H9 (cell line): ENCODE results near the gene ANKRA2. TPM values are rescaled to one million over a fixed set of nuclear protein-coding genes. Genes with fewer than 3 reads are reported as not detected.

Experiments
- DNase-seq: peaks from one replicate; pipeline ENCODE4 v3.0.0-alpha.2; 2017
- H2AFZ ChIP-seq: one replicate; pipeline ENCODE4 v1.6.1; 2013; ENCODE audit warnings: mild to moderate bottlenecking, low read length, control low read depth, moderate library complexity
- H2AK5ac ChIP-seq: 2 replicates; pipeline ENCODE4 v1.6.1; 2013; ENCODE audit warnings: low read length, control low read depth, mixed read lengths; ENCODE audit not compliant: insufficient read length
- H2BK120ac ChIP-seq: one replicate; pipeline ENCODE4 v1.6.1; 2013; ENCODE audit warnings: low read depth, mild to moderate bottlenecking, low read length, control low read depth, inconsistent platforms; ENCODE audit not compliant: poor library complexity, severe bottlenecking
- H2BK12ac ChIP-seq: 2 replicates; pipeline ENCODE4 v1.6.1; 2013; ENCODE audit warnings: low read length, control low read depth, mixed read lengths, low read depth; ENCODE audit not compliant: insufficient read length
- H2BK15ac ChIP-seq: 2 replicates; pipeline ENCODE4 v1.6.1; 2013; ENCODE audit warnings: low read depth, low read length, control low read depth
- H2BK20ac ChIP-seq: one replicate; pipeline ENCODE4 v1.6.1; 2013; ENCODE audit warnings: low read depth, mild to moderate bottlenecking, low read length, control low read depth, inconsistent platforms; ENCODE audit not compliant: poor library complexity, severe bottlenecking
- H2BK5ac ChIP-seq: 2 replicates; pipeline ENCODE4 v1.6.1; 2013; ENCODE audit warnings: low read length, control low read depth, mixed read lengths; ENCODE audit not compliant: insufficient read length
- H3K14ac ChIP-seq: 2 replicates; pipeline ENCODE4 v1.6.1; 2013; ENCODE audit warnings: low read length, control low read depth; ENCODE audit not compliant: insufficient read depth
- H3K18ac ChIP-seq: 2 replicates; pipeline ENCODE4 v1.6.1; 2013; ENCODE audit warnings: low read depth, mild to moderate bottlenecking, mixed read lengths, low read length, control low read depth; ENCODE audit not compliant: insufficient read length
- H3K23ac ChIP-seq: 2 replicates; pipeline ENCODE4 v1.6.1; 2013; ENCODE audit warnings: low read length, control low read depth, mixed read lengths, low read depth; ENCODE audit not compliant: insufficient read length
- H3K23me2 ChIP-seq: 2 replicates; pipeline ENCODE4 v1.6.1; 2013; ENCODE audit warnings: low read depth, mild to moderate bottlenecking, mixed read lengths, low read length, control low read depth; ENCODE audit not compliant: insufficient read length, poor library complexity, severe bottlenecking
- H3K27ac ChIP-seq: 2 replicates; pipeline ENCODE4 v1.5.1; 2013; ENCODE audit warnings: low read length, control low read depth, mixed read lengths, low read depth; ENCODE audit not compliant: insufficient read length
- H3K27me3 ChIP-seq: 2 replicates; pipeline ENCODE4 v1.6.1; 2013; ENCODE audit warnings: low read length, control low read depth, inconsistent platforms; ENCODE audit not compliant: insufficient read depth
- H3K4ac ChIP-seq: 2 replicates; pipeline ENCODE4 v1.6.1; 2013; ENCODE audit warnings: low read depth, mild to moderate bottlenecking, control low read depth, inconsistent platforms, low read length, moderate library complexity
- H3K4me1 ChIP-seq: 2 replicates; pipeline ENCODE4 v1.6.1; 2013; ENCODE audit warnings: low read length, control low read depth, inconsistent platforms; ENCODE audit not compliant: insufficient read depth
- H3K4me2 ChIP-seq: 2 replicates; pipeline ENCODE4 v1.6.1; 2013; ENCODE audit warnings: low read length, control low read depth, mixed read lengths; ENCODE audit not compliant: insufficient read length, insufficient read depth
- H3K56ac ChIP-seq: 2 replicates; pipeline ENCODE4 v1.6.1; 2013; ENCODE audit warnings: low read depth, mild to moderate bottlenecking, mixed read lengths, low read length, control low read depth; ENCODE audit not compliant: insufficient read length
- H3K79me1 ChIP-seq: 2 replicates; pipeline ENCODE4 v1.6.1; 2013; ENCODE audit warnings: low read depth, mild to moderate bottlenecking, moderate library complexity, low read length, control low read depth, inconsistent platforms; ENCODE audit not compliant: insufficient read depth, poor library complexity, severe bottlenecking
- H3K79me2 ChIP-seq: 2 replicates; pipeline ENCODE4 v1.6.1; 2013; ENCODE audit warnings: low read length, control low read depth, inconsistent platforms; ENCODE audit not compliant: insufficient read depth
- H3K9ac ChIP-seq: 2 replicates; pipeline ENCODE4 v1.6.1; 2013; ENCODE audit warnings: low read length, control low read depth, mixed read lengths; ENCODE audit not compliant: insufficient read length; ENCODE audit errors: extremely low read depth
- H3K9me3 ChIP-seq: one replicate; pipeline ENCODE4 v1.6.1; 2013; ENCODE audit warnings: low read depth, low read length, inconsistent platforms; ENCODE audit not compliant: control insufficient read depth
- H3T11ph ChIP-seq: one replicate; pipeline ENCODE4 v1.6.1; 2013; ENCODE audit warnings: mild to moderate bottlenecking, low read length, control low read depth, inconsistent platforms
- H4K20me1 ChIP-seq: one replicate; pipeline ENCODE4 v1.6.1; 2013; ENCODE audit not compliant: control insufficient read depth, insufficient read length, insufficient read depth
- H4K5ac ChIP-seq: 2 replicates; pipeline ENCODE4 v1.6.1; 2013; ENCODE audit warnings: low read depth, mild to moderate bottlenecking, mixed read lengths, low read length, control low read depth; ENCODE audit not compliant: insufficient read length
- H4K8ac ChIP-seq: replicated peaks from 2 replicates; pipeline ENCODE4 v1.6.1; 2013; ENCODE audit warnings: low read length, control low read depth, mixed read lengths, low read depth; ENCODE audit not compliant: insufficient read length
- H4K91ac ChIP-seq: 2 replicates; pipeline ENCODE4 v1.6.1; 2013; ENCODE audit warnings: low read depth, mild to moderate bottlenecking, moderate library complexity, mixed read lengths, low read length, control low read depth; ENCODE audit not compliant: insufficient read length
- H3K27ac Mint-ChIP-seq, 3 experiments: 2 replicates in 2 of 3; 3 replicates in 1 of 3; pipeline ENCODE4 v1.8.0; 2020 to 2021; ENCODE audit warnings: mixed read lengths in 3 of 3, mild to moderate bottlenecking in 1 of 3, moderate library complexity in 1 of 3
- H3K27me3 Mint-ChIP-seq: 2 replicates; pipeline ENCODE4 v1.8.0; 2021; ENCODE audit warnings: low read depth, mild to moderate bottlenecking, moderate library complexity, mixed read lengths
- H3K36me3 Mint-ChIP-seq, 3 experiments: 2 replicates in 2 of 3; 3 replicates in 1 of 3; pipeline ENCODE4 v1.8.0; 2020 to 2021; ENCODE audit warnings: low read depth in 3 of 3, mixed read lengths in 3 of 3; ENCODE audit not compliant: insufficient read depth in 1 of 3
- H3K4me1 Mint-ChIP-seq, 2 experiments: 2 replicates each; pipeline ENCODE4 v1.8.0; 2020; ENCODE audit warnings: mixed read lengths in 2 of 2
- H3K4me3 Mint-ChIP-seq, 2 experiments: 2 replicates in 1 of 2; 3 replicates in 1 of 2; pipeline ENCODE4 v1.8.0; 2020 to 2021; ENCODE audit warnings: mild to moderate bottlenecking in 2 of 2, mixed read lengths in 2 of 2, moderate library complexity in 1 of 2
- H3K9me3 Mint-ChIP-seq, 2 experiments: 2 replicates in 1 of 2; 3 replicates in 1 of 2; pipeline ENCODE4 v1.8.0; 2020; ENCODE audit warnings: mild to moderate bottlenecking in 2 of 2, mixed read lengths in 2 of 2, moderate library complexity in 1 of 2
- CTCF ChIP-seq: fragments of 200-600 bp; sonication (generic); conservative IDR thresholded peaks from 3 replicates; pipeline ENCODE4 v1.8.0; 2021; ENCODE audit warnings: antibody characterized with exemption, mild to moderate bottlenecking
- WGBS: extraction: QIAGEN DNeasy Blood & Tissue Kit; methylation state at CpG from one replicate; pipeline ENCODE4 v1.1.7; 2013; ENCODE audit warnings: missing lambda C conversion rate, low lambda C conversion rate, mixed read lengths; ENCODE audit not compliant: insufficient read length; ENCODE audit errors: extremely low coverage; 5-methylcytosine and 5-hydroxymethylcytosine counted together
- total RNA-seq: library from RNA; stranded (reverse); gene quantifications from 2 replicates; pipeline ENCODE4 v1.2.1, GENCODE V29; 2021

Gene ANKRA2
- total RNA-seq, 1 experiment from 2014 or later = 8.9 TPM

- H3K36me3 Mint-ChIP-seq = no peaks in the 10 kb centered on the region
- no peak for DNase-seq
These were observed 42.5 kb downstream of the ANKRA2 start for GRCh38 chr5:73522989-73523388.

More at GRCh38 chr5:73522989-73523388, 42.5 kb downstream of the ANKRA2 start:
- Histone ChIP-seq H4K8ac (no peak overlapping the region), H4K5ac (no peak overlapping the region), H3K79me2 (no peaks in the 10 kb centered on the region), H3K79me1 (no peaks in the 10 kb centered on the region), H2AK5ac (no peak overlapping the region), H2BK5ac (no peak overlapping the region), H3K14ac (no peak overlapping the region), H3K27me3 (no peaks in the 10 kb centered on the region), H2BK20ac (no peak overlapping the region), H2BK15ac (no peak overlapping the region), H3K23me2 (no peaks in the 10 kb centered on the region), H2BK120ac (no peak overlapping the region), H4K20me1 (no peaks in the 10 kb centered on the region), H3K18ac (no peak overlapping the region), H3K4me1 (no peaks in the 10 kb centered on the region), H3K23ac (no peak overlapping the region), H4K91ac (no peak overlapping the region), H3T11ph (no peak overlapping the region), H2AFZ (no peak overlapping the region), H3K9ac (no peak overlapping the region), H3K56ac (no peak overlapping the region), H3K4ac (no peak overlapping the region), H3K4me2 (no peak overlapping the region), H3K27ac (no peak overlapping the region), H3K9me3 (no peaks in the 10 kb centered on the region), H2BK12ac (no peak overlapping the region)
- H3K27ac Mint-ChIP-seq = no peak overlapping the region
- WGBS = no CpG with 5 or more reads among the region's 7 CpGs
- H3K27me3 Mint-ChIP-seq = no peaks in the 10 kb centered on the region
- H3K4me3 Mint-ChIP-seq = no peak overlapping the region
- no peak for TF ChIP-seq CTCF
- peaks cover 4 to 11% of the 10 kb centered on the region in 2 experiments for H3K4me1 Mint-ChIP-seq
- H3K9me3 Mint-ChIP-seq = no peaks in the 10 kb centered on the region
